Kidney epithelial cell (primary cell): ENCODE data around the gene GNG7. TPM values are rescaled to one million over a fixed set of nuclear protein-coding genes. Genes with fewer than 3 reads are reported as not detected.

ENCODE experiments used
- DNase-seq: peaks from one replicate; pipeline ENCODE4 v3.0.0-alpha.2; 2010; ENCODE audit warnings: low read depth
- H3K27me3 ChIP-seq: 2 replicates; pipeline ENCODE4 v1.6.0; 2011; ENCODE audit warnings: low read length; ENCODE audit not compliant: control insufficient read depth, insufficient read depth
- H3K36me3 ChIP-seq: 2 replicates; pipeline ENCODE4 v1.5.1; 2011; ENCODE audit warnings: low read length; ENCODE audit not compliant: control insufficient read depth, insufficient read depth
- H3K4me3 ChIP-seq: 2 replicates; pipeline ENCODE4 v1.5.1; 2011; ENCODE audit warnings: low read depth, mild to moderate bottlenecking, control low read depth, low read length
- CTCF ChIP-seq: IDR thresholded peaks from 2 replicates; pipeline ENCODE4 v1.5.1; 2011; ENCODE audit warnings: mild to moderate bottlenecking, moderate library complexity, low read length, control low read depth, inconsistent platforms; ENCODE audit not compliant: insufficient read depth, poor library complexity, severe bottlenecking
- total RNA-seq: library from RNA; depleted of rRNA; stranded (reverse); fragments of >200 nt; gene quantifications from 2 replicates; pipeline ENCODE4 v1.2.3, GENCODE V29; 2015

Gene GNG7
- total RNA-seq, 1 donor from 2014 or later: 0.33 TPM

- DNase-seq: no peak
- Histone ChIP-seq H3K27me3 (no peaks in the 10 kb centered on the region), H3K4me3 (no peak overlapping the region), H3K36me3 (no peaks in the 10 kb centered on the region)
- no peak for TF ChIP-seq CTCF
Measured at GRCh38 chr19:2528675-2529101, 173.8 kb downstream of the GNG7 start.

- Histone ChIP-seq H3K4me3 (no peak overlapping the region), H3K36me3 (no peaks in the 10 kb centered on the region), H3K27me3 (no peaks in the 10 kb centered on the region)
- no peak for TF ChIP-seq CTCF
- no peak for DNase-seq
Measured at GRCh38 chr19:2527686-2528085, 174.8 kb downstream of the GNG7 start.

- H3K27me3 ChIP-seq: no peaks in the 10 kb centered on the region
- H3K4me3 ChIP-seq: no peak overlapping the region
- H3K36me3 ChIP-seq: no peaks in the 10 kb centered on the region
- no peak for DNase-seq
- no peak for TF ChIP-seq CTCF
Measured at GRCh38 chr19:2527171-2527570, 175.3 kb downstream of the GNG7 start.

- DNase-seq: peak; percentile 64
- H3K36me3 ChIP-seq: no peaks in the 10 kb centered on the region
- H3K4me3 ChIP-seq: peak overlapping the region; percentile 2
- no peaks in the 10 kb centered on the region for H3K27me3 ChIP-seq
- no peak for TF ChIP-seq CTCF
Measured at GRCh38 chr19:2524840-2525723, 177.4 kb downstream of the GNG7 start.

- TF ChIP-seq CTCF: no peak
- no peak for DNase-seq
- Histone ChIP-seq H3K27me3 (no peaks in the 10 kb centered on the region), H3K4me3 (no peak overlapping the region), H3K36me3 (no peaks in the 10 kb centered on the region)
Measured at GRCh38 chr19:2524361-2524839, 178.1 kb downstream of the GNG7 start.
